ENCODE data around the gene SUGCT.
"Not testable (repeated sequence)": the region's sequence is repeated elsewhere in the genome, so short reads cannot be mapped to it uniquely, and the experiment has no call there.

The SUGCT gene

DNA sequence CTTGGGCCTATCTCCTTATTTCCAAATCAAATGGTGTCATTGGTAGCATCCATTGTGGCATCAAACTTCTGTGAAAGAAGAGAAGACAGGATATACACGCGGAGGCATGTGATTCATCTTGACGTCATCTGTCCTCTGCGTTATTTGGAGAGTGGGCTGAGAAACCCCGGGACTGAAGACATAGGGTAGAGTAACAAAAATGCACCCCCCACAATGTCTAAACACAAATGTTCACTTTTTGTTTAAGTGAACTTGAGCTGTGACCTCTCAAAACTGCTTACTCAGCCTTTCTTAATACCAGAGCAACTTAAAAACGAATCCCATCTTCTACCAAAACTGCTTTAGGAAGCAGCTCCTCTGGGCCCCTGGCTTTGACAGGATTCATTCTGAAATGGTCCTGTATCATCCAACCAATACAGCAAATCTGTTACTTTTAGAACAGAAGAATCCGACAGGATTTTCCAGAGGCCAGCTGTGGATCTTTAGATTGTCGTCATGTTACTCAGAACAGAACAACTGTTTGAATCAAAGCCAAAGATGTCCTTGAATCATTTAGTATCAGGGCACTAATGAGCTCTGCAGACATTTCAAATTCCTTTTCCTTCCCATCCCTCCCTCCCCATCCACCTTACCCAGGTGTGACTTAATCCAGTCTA is 438.1 kb downstream of the SUGCT start:
- no peak for DNase-seq (ENCODE audit: low spot score)

DNA sequence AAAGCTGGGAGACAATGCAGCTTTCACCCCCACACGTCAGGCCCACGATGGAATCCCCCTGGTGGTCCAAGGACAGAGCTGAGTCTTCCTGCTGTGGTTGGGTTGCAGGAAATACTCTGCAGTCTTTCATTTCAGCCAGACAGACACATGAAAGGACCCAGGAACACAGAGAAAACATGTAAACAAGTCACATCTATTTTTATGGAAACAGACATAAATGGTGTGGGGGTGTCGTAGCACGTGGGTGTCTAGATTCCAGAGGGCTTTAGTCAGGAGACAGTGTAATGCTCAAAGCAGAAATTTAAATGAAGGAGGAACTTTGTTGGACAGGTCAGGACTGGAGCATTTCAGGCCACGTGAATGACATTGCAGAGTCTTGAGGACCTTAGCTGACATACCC is 444.6 kb downstream of the SUGCT start:
- DNase-seq (ENCODE audit: low spot score), result no peak

DNA sequence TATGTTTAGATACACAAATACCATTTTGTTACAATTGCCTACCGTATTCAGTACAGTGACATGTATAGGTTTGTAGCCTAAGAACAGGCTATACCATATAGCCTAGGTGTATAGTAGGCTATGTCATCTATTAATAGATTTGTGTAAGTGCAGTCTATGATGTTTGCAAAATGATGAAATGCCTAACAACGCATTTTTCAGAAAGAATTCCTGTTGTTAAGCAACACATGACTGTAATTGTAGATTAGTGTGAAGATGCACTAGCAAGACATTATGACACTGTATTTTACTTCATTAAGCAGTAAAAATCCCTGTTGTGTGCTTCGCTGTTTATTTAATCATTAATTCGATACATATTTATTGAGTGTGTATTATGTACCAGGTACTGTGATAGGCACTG is 446.0 kb downstream of the SUGCT start:
- DNase-seq (ENCODE audit: low spot score), result no peak

DNA sequence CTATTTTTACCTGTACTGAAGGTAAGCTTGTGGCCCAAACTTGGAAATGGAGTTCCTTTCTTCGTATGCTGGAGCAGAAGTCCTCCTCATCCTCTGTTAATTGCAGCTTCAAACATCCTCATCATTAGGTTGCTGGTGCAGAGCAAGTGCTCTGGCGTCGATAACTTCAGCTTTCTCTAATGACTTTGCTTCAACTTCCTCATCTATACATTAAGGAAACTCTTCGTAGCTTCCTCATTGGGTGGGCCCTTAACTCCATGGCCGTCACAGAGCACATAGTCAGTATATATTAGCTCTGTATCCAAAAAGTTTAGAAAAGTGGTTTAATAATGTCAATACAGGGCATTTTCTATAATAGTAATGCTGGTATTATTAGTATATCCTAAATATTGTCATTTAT is 447.7 kb downstream of the SUGCT start:
- no peak for DNase-seq (ENCODE audit: low spot score)

DNA sequence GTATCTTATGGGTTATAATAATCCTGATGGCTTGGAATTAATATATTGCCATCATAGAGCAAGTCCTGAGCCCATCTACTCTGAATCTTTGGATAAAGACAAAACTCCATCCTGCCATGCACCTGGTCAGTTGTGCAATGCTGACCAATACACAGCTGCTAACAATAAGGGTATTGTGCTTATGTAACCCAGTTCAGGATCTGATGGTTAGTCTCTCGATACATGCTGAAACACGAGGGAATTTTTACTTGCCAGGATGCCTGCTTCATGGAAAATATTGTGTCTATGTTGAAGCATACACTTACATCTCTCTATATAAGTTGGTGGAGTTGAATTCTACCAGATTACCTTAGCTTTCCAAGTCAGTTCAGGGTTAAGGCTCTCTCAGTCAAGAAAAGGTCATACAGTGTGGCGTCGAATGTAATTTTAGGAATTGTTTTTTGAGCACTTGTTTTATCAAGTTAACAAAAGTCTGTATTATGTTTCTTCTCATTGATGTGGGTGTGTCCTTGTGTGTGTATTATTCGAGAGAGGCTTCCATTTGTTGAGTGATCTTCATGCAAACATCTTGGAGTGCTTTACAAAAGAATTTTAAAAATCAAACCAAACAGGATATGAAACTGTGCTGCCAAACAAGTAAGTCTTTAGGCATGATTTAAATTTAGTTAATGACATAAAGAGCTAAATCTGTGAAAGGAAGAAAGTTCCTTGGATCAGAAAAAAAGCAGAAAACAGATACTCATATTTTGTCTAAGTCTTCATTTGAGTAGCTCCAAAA is 449.1 kb downstream of the SUGCT start:
- DNase-seq (ENCODE audit: low spot score), result peak; percentile 31

DNA sequence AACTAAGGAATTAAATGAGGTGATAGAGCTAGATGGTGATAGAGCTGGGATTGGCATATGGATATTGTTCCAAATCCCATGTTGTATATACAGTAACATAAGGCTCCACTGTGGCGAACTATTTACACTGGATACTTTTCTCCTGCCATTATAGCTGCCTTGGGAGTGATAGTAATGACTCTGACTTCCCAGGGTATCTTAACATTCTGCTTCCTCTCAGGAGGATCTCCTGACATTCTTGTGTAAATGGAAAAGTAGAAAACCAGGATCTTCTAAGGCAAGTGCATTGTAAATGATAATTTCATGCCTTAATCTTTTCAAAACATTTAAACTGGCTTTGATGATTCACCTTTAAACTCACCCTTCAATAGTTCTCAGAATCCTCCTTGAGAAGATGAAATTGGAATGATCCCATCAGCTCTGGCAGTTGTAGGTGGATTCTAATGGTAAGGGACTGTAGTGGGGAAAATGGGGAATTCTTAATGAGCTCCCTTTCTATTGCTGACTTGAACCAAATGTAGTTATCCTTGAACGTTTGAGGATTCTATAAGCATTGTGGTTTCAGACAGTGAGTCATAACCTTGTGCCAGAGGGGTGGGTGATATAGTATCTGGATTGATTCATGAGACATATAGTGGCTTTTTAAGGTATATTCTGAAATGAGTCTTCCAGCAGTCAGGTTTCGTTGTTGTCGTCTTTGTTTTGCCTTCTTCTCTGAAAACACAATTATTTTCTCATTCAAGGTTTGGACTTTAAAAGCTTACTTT is 450.0 kb downstream of the SUGCT start:
- DNase-seq (ENCODE audit: low spot score), result no peak

DNA sequence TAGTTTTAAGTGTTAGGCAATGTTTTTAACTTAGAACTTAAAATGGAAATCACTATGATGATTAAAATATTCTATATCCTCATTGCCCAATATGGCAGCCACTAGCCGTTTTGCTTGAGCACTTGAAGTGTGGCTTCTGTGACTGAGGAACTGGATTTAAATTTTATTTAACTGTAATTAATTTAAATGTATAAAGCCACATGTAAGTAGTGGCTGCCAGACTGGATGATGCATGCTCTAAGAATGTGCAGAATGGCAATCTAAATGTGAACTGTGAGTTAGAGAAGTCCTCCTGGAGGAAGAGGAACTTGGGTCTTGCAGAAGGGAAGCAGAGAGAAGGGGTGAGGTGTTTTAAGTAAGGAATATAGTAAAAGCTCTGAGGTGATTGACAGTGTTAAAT is 451.4 kb downstream of the SUGCT start:
- DNase-seq (ENCODE audit: low spot score), result no peak

DNA sequence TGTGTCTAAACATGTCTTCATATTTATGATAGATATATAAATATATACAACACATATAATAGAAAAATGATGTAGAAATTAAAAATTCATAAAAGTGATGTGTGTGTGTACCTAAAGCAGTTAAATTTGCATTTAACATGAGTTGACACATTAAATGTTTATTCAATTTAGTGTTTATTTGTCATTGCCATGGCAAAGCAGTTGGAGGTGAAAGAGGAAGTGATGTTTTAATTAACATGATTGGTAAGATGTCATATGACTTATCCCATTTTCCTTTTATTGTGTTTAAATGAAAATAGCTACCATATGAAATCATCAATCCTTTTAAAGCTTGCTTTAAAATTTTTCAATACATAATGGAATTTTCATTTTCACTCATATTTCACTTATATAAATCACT is 452.6 kb downstream of the SUGCT start:
- DNase-seq (ENCODE audit: low spot score), result no peak

DNA sequence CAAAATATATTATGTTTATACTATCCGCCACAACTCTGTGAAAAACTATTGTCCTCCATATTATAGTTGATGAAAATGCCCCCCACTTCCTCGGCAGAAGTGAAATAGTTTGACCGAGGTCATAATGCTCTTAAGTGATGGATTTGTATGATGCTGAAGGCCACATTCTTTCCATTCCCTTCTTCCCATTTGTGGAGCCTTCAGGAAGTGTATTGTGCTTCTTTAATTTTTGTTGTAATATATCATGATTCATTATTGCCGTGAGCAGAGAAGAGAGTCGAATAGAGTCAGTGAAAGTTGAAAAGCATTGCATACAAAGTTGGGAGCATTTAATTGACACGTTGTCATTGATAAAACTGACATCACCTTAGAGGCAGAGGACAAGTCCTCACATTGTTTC is 460.3 kb downstream of the SUGCT start:
- DNase-seq (ENCODE audit: low spot score), result no peak

DNA sequence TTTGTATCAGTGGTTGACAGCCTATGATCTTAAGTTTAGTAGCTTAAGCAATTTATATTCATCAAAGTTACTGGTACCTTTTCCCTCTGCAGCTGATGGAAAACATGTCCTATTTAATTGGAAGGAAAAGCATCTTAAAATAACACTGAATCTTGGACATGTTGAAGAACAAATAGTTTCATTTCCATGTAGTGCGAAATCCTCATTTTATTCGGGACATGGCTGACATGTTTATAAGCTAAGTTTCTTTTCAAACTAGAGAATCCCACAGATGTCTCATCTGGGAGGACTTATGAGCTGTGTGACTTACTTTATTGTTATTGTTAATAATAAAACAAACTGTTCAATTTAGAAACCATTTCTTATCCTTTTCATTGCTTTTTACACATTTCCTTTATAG is 461.0 kb downstream of the SUGCT start:
- DNase-seq (ENCODE audit: low spot score), result no peak

DNA sequence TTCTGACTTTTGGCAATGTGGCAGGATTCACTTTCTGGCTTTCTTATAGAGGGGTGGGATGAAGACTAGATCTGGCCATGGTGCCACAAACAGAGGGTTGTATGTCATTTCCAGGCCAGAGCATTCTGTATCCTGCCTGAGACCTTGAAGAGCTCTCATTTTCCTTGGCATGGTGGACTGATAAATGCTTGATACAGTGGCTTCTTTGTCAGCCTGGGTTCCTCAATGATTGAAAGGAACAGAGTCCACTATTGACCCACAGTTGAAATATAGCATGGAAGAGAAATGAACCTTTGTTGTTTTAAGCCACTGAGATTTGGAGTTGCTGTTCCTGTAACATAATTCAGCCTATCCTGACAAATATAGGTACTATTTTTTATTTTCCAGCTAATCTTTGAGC is 462.7 kb downstream of the SUGCT start:
- DNase-seq (ENCODE audit: low spot score), result no peak

DNA sequence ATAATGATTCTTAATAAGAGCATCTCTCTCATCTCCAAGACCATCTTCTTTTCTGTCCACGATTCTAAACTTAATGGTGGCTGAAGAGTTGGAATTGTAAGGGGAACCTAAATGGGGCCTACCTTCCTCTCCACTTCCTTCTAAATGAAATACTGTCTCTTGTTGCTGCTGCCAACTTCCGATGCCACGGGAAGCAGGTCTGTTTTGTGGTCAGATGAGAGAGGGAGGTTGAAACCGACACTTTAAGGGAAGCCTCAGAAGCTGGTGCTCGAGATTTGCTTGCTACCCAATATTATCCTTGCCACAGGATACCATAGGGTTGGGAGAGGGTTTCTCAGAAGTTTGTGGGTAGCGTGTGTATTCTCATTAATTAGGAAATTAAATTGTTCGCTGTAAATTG is 464.1 kb downstream of the SUGCT start:
- DNase-seq (ENCODE audit: low spot score), result no peak

DNA sequence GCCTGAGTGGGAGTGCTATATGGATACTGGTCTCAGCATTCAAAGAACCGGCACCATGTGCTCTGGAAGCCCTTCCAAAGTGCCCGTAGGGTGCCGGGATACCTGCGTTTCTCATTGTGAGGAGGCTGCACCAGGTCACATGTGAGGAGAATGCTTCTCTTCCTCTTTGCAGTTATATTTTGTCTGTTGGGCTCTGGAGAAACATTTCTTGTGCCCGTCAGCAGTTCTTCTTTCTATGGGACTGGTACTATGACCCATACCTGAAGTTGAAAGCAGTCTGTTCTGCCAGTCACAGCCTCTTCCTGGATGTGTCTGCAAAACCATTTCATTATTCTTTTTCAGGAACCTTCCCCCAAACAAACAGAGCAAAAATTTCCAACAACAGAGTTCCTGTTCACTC is 465.0 kb downstream of the SUGCT start:
- DNase-seq (ENCODE audit: low spot score), result no peak

DNA sequence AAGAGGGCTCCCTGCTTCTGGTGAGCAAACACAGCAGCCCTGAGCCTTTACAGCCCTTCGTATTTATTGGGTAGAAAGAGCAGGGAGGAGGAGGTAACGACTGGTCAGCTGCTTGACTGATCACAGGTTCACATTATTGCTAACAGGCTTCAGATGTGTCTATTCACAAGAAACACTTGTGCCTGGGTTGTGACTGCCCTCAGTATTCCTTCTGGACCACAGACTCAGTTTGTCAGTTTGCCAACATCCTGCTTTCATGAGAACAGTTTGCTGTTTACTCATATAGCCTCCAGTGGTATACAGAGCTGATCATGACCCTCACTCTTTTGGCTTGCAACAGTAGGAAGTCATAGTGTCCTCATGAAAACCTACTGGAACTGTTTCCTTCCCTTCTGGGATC is 467.5 kb downstream of the SUGCT start:
- DNase-seq (ENCODE audit: low spot score), result not testable (repeated sequence)

DNA sequence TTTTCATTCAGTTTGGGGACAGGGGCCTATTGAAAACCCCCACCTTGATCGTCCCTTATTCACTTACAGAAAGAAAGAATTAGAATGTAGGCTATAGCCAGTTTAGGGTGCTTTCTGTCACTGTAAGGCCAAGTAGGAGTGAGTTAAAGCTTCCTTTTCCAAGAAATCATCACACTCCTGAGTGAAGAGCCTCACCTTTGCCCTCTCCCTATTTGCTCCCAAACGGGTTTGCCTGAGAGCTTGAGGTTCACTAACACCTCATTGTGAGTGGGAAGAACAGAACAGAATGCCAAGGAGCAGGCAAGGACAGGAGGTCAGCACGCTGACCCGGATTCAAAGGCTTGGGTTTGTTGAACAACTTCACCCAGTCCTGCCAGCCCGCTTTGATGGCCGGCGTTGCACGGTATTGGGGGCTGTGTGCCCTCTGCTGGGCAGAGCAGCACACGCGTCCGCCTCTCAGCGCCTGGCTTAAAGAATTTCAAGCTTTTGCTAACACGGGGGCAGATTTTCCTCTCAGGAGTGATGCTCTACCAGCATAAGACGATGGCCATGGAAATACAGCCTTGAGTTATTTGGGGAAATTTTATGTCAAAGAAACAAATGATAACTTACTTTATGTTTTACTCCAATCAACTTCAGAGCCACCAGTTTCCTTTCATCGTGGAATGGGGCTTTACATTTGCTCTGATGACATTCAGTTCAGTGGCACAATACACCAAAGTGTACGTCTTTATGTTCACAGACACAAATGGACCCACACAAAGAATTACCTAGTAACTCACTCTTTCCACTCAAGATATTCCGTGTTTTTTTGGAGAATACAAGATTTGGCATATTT is 470.0 kb downstream of the SUGCT start:
- no peak for DNase-seq (ENCODE audit: low spot score)

DNA sequence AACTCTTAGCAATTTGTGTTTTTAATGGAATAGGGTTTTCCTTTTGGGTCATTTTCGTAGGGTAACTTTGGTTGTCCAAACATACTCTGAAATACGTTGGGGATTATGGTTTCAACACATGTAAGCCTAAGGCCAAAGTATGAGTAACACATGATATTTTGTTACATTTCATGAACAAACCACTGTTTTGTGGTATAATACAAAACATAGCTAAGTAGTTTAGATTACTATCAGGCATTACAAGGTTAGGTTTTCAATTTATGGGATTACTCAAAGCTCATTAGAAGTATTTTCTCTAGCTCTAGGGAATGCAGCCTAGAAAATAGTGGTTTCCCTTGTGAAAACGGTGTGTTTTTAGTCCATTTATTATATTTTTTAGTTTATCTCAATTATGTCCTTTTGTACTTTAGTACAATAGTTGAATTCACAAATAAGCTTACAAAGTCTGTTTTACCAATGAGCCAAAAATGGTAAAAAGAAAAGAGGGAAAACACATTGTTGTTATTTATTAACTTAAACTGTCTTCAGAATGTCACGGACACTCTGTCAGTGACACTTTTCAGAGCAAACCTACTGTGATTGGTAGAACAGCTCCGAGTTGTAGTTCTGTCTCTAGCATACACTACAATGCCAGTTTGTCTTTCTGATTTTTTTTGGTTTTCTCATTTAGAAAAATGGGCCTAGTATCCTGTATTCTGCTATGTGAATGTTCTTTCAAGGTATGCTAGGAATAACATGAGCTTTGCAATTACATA is 473.7 kb downstream of the SUGCT start:
- no peak for DNase-seq (ENCODE audit: low spot score)

DNA sequence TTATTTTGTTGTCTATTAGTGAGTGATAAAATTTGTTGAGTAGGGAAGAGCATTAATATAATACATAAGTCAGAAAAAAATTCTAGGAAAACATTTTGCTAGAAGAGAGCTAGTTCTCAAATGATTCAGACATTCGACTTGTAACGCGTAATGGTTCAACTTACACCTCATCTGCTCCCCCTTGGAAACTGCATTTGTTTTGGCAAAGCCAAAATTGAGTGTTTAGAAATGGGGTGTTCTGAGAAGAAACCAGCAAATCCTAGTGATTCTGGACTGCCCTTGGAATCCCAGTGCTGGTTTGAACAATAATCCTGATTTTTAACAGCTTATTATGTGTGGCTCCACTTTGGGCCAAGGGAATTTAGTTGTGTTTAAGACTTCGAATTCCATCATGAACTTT is 475.7 kb downstream of the SUGCT start:
- no peak for DNase-seq (ENCODE audit: low spot score)

DNA sequence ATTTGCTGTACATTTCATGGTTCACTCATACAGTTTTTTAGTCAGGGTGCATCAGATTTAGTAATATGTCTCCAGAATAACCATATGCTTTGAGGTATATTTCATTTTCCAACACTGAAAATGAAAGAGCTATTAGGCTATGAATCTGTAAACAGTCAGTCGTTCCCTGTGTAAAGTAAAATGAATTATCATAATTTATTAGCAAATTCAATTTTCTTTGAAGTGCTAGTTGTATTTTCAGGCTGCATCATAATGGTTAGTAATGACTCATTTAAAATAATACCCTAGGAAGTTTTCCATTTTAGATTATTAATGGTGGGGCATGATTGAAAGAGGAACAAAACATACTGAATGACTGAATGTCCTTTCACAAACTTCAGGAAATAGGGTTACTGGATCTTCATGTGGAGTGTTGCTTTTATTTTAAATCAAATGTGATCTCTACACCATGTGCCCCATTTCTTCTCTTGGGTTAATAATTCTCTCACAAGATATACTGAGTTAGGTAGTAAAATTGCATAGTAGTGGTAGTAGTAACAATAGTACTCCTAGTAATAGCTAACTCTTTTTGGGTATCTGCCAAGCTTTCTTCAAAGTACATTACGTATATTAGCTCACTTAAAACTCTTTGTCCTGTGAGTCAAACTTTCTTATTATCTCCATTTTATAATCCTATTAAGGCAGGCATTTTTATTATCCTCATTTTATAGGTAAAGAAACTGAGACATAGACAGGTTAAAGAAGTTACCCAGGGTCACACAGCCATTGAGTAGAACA is 476.5 kb downstream of the SUGCT start:
- no peak for DNase-seq (ENCODE audit: low spot score)

DNA sequence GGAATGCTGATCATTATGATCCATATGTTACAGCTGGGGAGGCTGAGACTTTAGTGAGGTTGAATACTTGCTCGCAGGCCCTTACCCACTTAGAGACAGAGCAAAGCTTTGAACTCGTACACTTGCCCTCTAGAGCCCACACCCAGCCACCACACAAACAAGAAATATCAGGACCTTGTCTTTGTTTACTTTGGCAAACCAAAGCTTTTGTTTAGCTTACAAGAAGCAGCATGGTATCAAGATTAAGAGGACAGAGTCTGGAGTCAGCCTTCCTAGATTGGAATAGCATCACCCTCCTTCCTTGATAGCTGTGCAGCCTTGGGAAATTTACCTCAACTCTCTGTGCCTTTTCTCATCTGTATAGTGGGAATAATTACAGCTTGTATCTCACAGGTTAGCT is 477.5 kb downstream of the SUGCT start:
- no peak for DNase-seq (ENCODE audit: low spot score)

DNA sequence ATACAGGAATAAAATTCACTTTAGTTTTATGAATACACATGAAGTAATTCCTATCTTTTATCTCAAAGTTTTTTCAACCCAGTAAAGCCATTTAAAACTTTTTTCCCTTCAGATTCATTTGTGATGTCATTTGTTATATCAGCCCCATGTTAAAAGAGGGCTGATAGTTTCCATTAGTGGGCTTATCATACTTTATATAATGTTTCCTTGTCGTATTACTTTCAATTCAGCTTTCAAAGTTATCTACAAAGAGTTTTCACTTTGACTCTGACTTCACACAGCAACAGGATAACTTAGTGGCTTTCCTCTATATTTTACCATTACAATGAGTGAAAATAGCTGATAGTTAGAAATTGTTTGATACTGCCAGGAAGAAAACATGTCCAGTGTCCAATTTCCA is 484.8 kb downstream of the SUGCT start:
- DNase-seq (ENCODE audit: low spot score), result no peak

DNA sequence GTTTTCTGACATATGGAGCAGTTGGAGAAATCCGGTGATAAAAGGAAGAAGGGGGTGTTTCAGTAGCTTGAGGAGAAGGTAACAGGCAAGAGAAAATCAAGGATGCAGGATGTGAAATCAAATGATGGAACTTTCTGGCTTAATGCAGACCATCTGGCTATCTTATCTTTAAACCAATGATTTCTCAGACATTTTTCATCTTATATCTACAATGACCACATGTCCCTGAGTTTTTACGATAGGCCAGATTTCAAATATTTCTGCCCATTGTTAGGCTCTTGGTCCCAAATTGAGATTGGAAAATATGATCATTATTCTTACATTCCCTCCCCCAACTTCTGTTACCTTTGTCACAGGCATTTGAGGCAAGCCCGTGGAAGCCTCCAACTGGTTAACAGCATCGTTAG is 486.8 kb downstream of the SUGCT start:
- DNase-seq (ENCODE audit: low spot score), result no peak

All from SW480 (cell line).